ENCODE measurements around the gene NTSR1.

The NTSR1 gene

GRCh38 chr20:62799873-62800272 lies 91.2 kb downstream of the NTSR1 start:
- no peak for TF ChIP-seq SIN3A (IDR thresholded peaks at IDR 0.05; ENCODE audit: borderline replicate concordance, insufficient read depth, low read length)
- no peak for TF ChIP-seq TAF1 (IDR thresholded peaks at IDR 0.05; ENCODE audit: borderline replicate concordance, insufficient read depth, low read length)
- TF ChIP-seq POLR2AphosphoS5 (IDR thresholded peaks at IDR 0.05; ENCODE audit: low read depth, low read length): no peak
- TF ChIP-seq FOXP2 (optimal IDR thresholded peaks at IDR 0.05; ENCODE audit: borderline replicate concordance, extremely low read depth, extremely low read length, insufficient read depth): no peak
- TF ChIP-seq REST (IDR thresholded peaks at IDR 0.05; ENCODE audit: insufficient read depth in 1 of 2, low read depth in 2 of 2, low read length in 2 of 2): no peak

- TF ChIP-seq SIN3A (IDR thresholded peaks at IDR 0.05; ENCODE audit: borderline replicate concordance, insufficient read depth, low read length): no peak
- TF ChIP-seq FOXP2 (optimal IDR thresholded peaks at IDR 0.05; ENCODE audit: borderline replicate concordance, extremely low read depth, extremely low read length, insufficient read depth): no peak
- no peak for TF ChIP-seq REST (IDR thresholded peaks at IDR 0.05; ENCODE audit: insufficient read depth in 1 of 2, low read depth in 2 of 2, low read length in 2 of 2)
- TF ChIP-seq TAF1 (IDR thresholded peaks at IDR 0.05; ENCODE audit: borderline replicate concordance, insufficient read depth, low read length): no peak
- no peak for TF ChIP-seq POLR2AphosphoS5 (IDR thresholded peaks at IDR 0.05; ENCODE audit: low read depth, low read length)
Observed at GRCh38 chr20:62800314-62801259, 92.0 kb downstream of the NTSR1 start.

GRCh38 chr20:62801284-62802010 lies 92.8 kb downstream of the NTSR1 start:
- no peak for TF ChIP-seq SIN3A (IDR thresholded peaks at IDR 0.05; ENCODE audit: borderline replicate concordance, insufficient read depth, low read length)
- TF ChIP-seq REST (IDR thresholded peaks at IDR 0.05; ENCODE audit: insufficient read depth in 1 of 2, low read depth in 2 of 2, low read length in 2 of 2): no peak
- TF ChIP-seq POLR2AphosphoS5 (IDR thresholded peaks at IDR 0.05; ENCODE audit: low read depth, low read length): no peak
- TF ChIP-seq FOXP2 (optimal IDR thresholded peaks at IDR 0.05; ENCODE audit: borderline replicate concordance, extremely low read depth, extremely low read length, insufficient read depth): no peak
- TF ChIP-seq TAF1 (IDR thresholded peaks at IDR 0.05; ENCODE audit: borderline replicate concordance, insufficient read depth, low read length): no peak

GRCh38 chr20:62802026-62802712 lies 93.5 kb downstream of the NTSR1 start:
- TF ChIP-seq SIN3A (IDR thresholded peaks at IDR 0.05; ENCODE audit: borderline replicate concordance, insufficient read depth, low read length) (no peak), TAF1 (IDR thresholded peaks at IDR 0.05; ENCODE audit: borderline replicate concordance, insufficient read depth, low read length) (no peak), POLR2AphosphoS5 (IDR thresholded peaks at IDR 0.05; ENCODE audit: low read depth, low read length) (no peak), REST (IDR thresholded peaks at IDR 0.05; ENCODE audit: insufficient read depth in 1 of 2, low read depth in 2 of 2, low read length in 2 of 2) (no peak), FOXP2 (optimal IDR thresholded peaks at IDR 0.05; ENCODE audit: borderline replicate concordance, extremely low read depth, extremely low read length, insufficient read depth) (no peak)
